Left renal pelvis (tissue), 4 donors: ENCODE measurements around the gene VDR. TPM values are rescaled to one million over a fixed set of nuclear protein-coding genes. Genes with fewer than 3 reads are reported as not detected.

ENCODE experiments used
- DNase-seq, 4 donors: peaks; one replicate each; pipeline ENCODE4 v3.0.0-alpha.2; 2013; ENCODE audit warnings: low read depth in 4 of 4, low spot score in 3 of 4
- polyA plus RNA-seq, 4 donors: library from polyadenylated mRNA; unstranded; fragments of 120-200 nt; gene quantifications; one replicate each; pipeline ENCODE4 v1.2.1, GENCODE V29; 2013; ENCODE audit not compliant: insufficient read length in 4 of 4

The VDR gene
- 1 to 10 TPM in 3 of 4 donors, under 1 TPM in 1; 0.35 to 5.4 (median 3.6) TPM for polyA plus RNA-seq

DNA sequence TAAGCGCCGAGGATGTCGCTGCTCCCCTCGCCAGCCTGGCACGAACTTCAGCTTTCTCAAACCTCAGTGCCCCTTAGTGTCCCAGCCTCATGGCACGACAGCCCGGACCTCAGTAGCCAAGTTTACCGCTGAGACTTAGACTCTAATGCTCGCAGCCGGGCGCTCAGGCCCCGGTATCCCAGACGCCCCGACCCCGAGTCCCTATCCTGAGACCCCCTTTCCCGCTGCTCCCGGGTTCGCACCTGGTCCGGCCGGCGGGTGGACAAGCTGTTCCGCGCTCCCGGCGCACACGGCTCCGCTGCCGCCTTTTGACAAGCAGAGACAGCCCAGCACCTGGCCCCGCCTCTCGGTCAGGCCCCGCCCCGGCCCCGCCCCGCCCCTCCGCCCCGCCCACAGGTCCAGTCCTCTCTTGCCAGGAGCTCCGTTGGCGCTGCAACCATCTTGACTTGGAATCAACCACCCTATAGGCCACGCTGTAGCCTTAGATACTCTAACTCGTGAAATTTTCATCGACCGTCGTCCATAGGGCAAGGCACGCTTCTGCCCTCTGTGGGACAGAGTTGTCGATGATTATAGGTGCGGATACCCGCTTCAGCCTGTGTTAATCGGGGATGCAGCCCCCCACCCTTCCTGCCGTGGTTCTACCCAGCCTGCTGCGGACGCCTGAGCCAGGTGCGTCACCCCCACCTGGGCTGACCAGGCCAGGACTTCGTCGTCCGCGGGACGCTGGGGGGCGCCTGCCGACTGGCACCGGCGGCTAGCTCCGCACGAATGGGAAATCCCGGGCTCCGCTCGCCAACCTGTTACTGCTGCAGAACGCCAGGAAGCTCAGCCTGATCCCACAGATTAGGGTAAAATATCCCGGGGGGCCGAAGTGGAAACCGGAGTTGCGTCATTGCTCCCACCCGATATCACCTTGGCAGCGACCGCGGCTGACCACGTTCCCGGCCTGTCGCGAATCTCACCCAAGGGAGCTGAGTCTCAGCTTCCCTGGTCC is at the start of gene VDR:
VDR (minus strand) TSS at position 282 of the 997 bp plus-strand sequence. CDS start 25,881 bp downstream, outside the sequence.
- DNase-seq, result peak; percentile 55 to 62 (median 59)

- no peak for DNase-seq
Measured at GRCh38 chr12:47954058-47954457, 49.3 kb upstream of the VDR start.

DNA sequence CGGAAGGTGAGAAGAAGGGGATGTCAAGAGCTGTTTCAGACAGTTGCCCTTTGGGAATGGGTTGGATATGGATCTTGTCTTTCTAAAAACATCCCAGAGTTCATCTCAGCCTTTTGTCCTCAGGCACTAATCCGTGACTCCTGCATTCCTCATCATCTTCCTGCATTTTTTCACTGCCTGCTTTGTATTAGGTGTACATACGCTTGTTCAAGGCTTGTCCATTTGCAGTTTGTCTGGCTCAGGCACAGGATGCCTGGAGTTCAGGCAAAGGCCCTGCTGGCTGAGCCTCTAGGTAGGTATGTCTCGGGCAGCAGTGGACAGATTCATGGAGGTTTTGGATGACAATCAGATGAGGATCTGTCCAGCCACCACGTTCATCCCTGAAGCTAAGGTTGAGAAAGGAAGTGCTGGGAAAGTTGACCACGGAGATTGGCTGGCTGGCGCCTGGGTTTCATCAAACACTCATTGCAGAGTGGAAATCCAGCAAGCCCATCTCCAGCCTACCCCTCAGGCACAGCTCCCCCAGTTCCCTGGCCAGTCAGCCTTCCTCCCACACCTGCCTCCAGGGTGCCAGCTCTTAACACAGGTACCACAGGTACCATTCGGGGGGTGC is 46.2 kb upstream of the VDR start:
- DNase-seq, result no peak

DNA sequence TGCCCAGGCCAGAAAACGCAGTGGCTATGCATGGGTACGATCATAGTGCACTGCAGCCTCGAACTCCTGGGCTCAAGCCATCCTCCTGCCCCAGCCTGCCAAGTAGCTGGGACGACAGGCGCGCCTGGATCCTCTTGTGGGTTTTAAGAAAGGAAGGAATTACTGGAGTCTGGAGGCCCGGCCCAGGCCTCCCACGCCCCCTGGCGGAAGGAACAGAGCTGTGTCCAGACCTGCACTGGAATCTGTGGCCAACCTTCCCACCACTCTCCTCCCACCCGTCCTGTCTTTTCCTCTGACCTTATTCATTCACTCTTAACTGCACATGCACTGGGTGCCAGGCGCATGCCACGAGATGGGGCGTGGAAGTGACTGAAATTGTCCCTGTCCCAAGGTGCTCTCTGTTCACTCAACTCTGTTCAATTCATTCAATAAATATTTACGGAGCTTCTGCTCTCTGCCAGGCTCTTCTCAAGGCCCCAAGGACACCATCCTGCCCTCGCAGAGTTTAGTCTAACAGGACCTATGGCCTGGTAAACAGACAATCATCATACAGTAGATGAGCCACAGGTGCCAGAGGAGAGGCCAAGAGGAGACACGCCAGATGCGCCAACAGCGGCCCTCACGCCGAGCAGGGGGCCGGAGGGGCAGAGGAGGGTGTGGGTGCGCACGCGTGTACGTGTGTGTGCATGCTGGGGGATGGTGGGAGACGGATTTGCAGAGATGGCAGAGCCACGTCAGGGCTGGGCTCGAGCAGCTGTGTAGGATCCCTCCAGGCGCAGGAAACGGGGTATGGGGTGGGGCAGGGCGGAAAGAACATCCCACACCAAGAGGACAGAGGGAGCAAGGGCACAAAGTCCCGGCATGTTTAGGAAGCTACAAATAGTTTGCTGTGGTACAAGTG is 44.9 kb upstream of the VDR start:
- DNase-seq, result no peak

- no peak for DNase-seq
Measured at GRCh38 chr12:47947341-47947740, 42.5 kb upstream of the VDR start.

DNA sequence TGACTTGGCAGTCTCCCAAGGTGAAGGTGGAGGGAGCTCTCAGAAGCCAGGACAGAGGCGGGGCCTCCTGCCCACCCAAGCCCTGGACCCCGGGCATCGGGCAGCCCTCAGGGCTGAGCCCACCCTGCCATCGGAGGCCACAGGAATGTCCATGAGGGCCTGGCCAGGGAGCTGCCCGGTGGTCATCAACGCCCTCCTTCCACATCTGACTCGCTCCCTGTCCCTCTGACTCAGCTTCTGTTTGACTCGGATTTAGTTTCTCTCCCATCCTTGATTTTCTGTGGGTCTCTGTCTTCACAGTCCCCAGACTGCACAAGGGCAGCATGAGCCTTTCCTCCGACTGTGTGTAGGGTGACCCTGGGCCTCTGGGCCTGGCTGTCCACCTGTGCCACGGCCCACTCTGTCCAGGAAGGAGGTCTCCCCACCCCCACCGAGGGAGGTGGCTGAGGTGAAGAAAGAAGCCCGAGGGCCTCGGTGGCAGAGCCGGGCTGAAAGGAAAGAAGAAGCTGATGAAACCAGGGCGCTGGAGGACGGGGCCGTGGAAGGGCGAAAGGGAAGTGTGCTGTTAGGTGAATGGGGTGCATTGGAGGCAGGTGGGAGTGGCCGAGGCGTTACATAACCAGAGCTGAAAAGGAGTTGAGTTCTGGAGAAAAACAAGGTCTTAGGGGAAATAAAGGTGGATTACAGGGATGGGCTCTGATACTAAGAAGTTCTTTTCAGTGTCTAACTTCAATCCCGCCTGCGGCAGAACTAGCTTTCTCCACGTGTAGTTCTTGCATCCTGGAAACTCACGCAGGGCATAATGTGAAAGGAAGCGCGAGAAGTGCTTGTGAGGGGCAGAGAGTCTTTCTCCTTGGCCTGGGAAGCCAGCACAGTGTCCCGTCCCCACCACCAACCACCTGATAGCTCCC is 41.9 kb upstream of the VDR start:
- DNase-seq, result no peak

DNA sequence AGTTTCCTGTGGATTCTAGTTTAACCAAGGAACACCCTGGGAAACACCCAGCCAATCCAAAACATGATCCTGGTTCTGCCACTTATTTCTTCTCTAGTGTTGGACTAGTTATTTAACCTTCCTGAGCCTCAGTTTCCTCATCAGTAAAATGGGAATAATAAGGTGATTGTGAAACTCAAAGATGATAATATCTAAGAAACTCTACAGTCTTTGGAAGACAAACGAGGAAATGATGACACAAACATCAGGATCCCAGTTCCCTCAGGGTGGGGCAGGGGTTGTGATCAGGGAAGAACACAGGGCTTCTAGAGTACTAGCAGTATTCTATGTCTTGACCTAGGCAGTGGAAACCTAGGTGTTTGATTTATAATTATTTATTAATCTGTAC is 40.5 kb upstream of the VDR start:
- no peak for DNase-seq

GRCh38 chr12:47944685-47945340 is 40.0 kb upstream of the VDR start:
- no peak for DNase-seq

- no peak for DNase-seq
Measured at GRCh38 chr12:47943623-47944340, 39.0 kb upstream of the VDR start.

GRCh38 chr12:47942614-47943225 is 37.9 kb upstream of the VDR start:
- no peak for DNase-seq

DNA sequence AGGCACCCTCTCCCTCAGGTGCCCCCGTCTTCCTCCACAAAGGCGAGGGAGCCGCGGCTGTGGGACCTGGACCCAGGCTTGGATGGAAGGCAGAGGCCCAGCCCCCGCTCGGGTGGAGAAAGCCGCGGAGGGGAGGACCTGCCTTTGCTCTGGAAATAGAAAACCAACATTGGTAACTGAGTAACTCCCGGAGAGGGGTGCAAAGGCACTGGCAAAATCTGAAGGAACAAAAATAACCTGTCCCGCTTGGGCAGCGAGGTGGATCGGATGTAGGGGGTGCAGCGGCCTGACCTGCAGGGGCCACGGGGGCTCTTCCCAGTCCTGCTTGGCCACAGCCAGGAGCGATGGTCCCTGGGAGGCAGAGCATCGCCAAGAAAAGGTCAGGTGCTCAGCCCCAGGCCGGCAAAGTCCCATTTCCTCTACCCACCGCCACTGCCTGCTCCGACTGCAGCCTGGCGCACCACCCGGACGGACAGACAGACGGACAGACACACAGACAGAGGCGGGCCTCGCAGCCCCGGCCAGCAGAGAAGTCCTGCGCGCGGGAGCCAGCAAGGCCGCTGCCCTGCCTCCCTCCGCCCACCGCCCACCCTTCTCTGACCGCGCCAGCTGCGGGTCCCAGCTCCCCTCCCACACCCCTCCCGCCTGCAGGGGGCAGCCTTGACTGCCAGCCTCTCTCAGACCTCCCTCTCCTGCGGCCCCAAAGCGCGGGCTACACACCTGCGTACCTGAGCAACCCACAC is 37.2 kb upstream of the VDR start:
- DNase-seq, result no peak

DNA sequence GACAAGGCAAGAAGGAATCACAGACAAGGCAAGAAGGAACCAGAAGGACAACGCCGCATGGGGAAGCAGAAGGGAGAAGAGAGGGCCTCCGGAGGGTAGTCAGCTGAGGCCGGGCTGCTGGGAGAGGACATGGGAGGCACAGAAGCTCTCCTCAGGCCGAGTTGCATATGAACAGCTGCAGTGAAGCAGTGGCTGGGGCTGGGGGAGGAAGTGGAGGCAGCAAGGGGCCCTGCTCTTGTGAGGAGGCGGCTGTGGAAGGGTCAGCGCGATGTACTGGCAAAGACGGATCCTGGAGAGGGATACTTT is 36.6 kb upstream of the VDR start:
- no peak for DNase-seq

DNA sequence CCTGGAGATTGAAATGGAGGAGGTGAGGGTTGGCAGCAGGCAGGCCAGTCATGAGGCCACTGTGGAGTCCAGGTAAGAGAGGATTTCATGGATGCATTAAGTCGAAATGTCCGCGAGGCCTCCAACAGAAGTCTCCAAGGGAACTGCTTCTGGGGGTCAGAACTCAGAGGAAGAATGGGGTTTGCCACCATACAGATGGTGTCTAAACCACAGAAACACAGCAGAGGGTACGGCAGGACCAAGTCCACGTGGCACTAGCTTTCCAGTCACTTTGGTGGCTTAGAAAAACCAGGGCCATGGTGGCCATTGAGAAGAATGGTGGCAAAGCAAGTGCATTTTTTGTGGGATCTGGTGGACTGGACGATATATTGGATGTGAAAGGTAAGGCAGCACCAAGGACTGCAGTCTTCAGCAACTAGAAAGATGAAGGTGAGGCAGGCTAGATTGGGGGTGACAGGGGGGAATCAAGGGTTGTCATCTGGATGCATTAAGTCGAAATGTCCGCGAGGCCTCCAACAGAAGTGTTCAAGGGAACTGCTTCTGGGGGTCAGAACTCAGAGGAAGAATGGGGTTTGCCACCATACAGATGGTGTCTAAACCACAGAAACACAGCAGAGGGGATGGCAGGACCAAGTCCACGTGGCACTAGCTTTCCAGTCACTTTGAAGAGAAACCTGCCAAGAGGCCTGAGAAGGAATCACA is 36.1 kb upstream of the VDR start:
- DNase-seq, result no peak

- DNase-seq, result no peak
Measured at GRCh38 chr12:47939009-47939601, 34.3 kb upstream of the VDR start.

GRCh38 chr12:47938594-47938993 is 33.8 kb upstream of the VDR start:
- DNase-seq, result no peak

- DNase-seq, result no peak
Measured at GRCh38 chr12:47938093-47938492, 33.3 kb upstream of the VDR start.

GRCh38 chr12:47935184-47935583 is 30.4 kb upstream of the VDR start:
- DNase-seq, result no peak
